Brain microvascular endothelial cell (primary cell): ENCODE results near the gene ZNF132.
"Not testable (repeated sequence)": the region's sequence is repeated elsewhere in the genome, so short reads cannot be mapped to it uniquely, and the experiment has no call there.

Experiments used
- DNase-seq: peaks from one replicate; pipeline ENCODE4 v3.0.0-alpha.2; 2020
- H3K27ac ChIP-seq: fragments of 250-450 bp; sonication (Bioruptor Pico); 2 replicates; pipeline ENCODE4 v1.5.1; 2020; ENCODE audit warnings: mild to moderate bottlenecking, moderate library complexity
- H3K27me3 ChIP-seq: fragments of 250-450 bp; sonication (Bioruptor Pico); replicated peaks from 2 replicates; pipeline ENCODE4 v1.5.1; 2020; ENCODE audit warnings: mild to moderate bottlenecking
- H3K36me3 ChIP-seq: fragments of 250-450 bp; sonication (Bioruptor Pico); replicated peaks from 2 replicates; pipeline ENCODE4 v1.5.1; 2020; ENCODE audit warnings: mild to moderate bottlenecking
- H3K4me3 ChIP-seq: 2 replicates; pipeline ENCODE4 v1.5.1; 2011; ENCODE audit warnings: low read depth, mild to moderate bottlenecking, control low read depth, low read length, moderate library complexity
- CTCF ChIP-seq: IDR thresholded peaks from 2 replicates; pipeline ENCODE4 v1.5.1; 2011; ENCODE audit warnings: low read depth, mild to moderate bottlenecking, moderate library complexity, low read length, control low read depth, inconsistent platforms; ENCODE audit errors: missing control alignments
- in situ Hi-C: cut with HindIII; loops from 2 replicates; pipeline ENCODE4 v1.10.0; 2017; ENCODE audit warnings: low sequenced_read_pairs, low pct_ligation_motif_present

ZNF132 gene

GRCh38 chr19:58475714-58476497 is 36.0 kb upstream of the ZNF132 start, which contains the start of gene ZNF446:
ZNF446 (plus strand) TSS chr19:58476352; CDS start chr19:58477219, 867 bp downstream.
- in situ Hi-C loops, result no loop called here
- TF ChIP-seq CTCF, result no peak
- Histone ChIP-seq H3K27ac (peak within 1 kb of the TSS; percentile 90), H3K4me3 (peak within 1 kb of the TSS; percentile 67), H3K27me3 (no peaks in the 10 kb centered on the region), H3K36me3 (peaks cover 14% of the 10 kb centered on the region)
- DNase-seq, result peak; percentile 97

- TF ChIP-seq CTCF, result no peak
- H3K27ac ChIP-seq, result peak overlapping the region; percentile 90
- H3K4me3 ChIP-seq, result peak overlapping the region; percentile 67
- H3K27me3 ChIP-seq, result no peaks in the 10 kb centered on the region
- DNase-seq, result no peak
- in situ Hi-C loops, result no loop called here
- peaks cover 14% of the 10 kb centered on the region for H3K36me3 ChIP-seq
Observed at GRCh38 chr19:58474997-58475713, 35.2 kb upstream of the ZNF132 start.

GRCh38 chr19:58474291-58474996 is 34.5 kb upstream of the ZNF132 start:
- Histone ChIP-seq H3K27ac (peak overlapping the region; percentile 90), H3K4me3 (no peak overlapping the region), H3K36me3 (peaks cover 16% of the 10 kb centered on the region), H3K27me3 (no peaks in the 10 kb centered on the region)
- DNase-seq, result peak; percentile 76
- no peak for TF ChIP-seq CTCF
- in situ Hi-C loops, result no loop called here

- no peak for TF ChIP-seq CTCF
- Histone ChIP-seq H3K4me3 (no peak overlapping the region), H3K36me3 (peaks cover 17% of the 10 kb centered on the region), H3K27me3 (no peaks in the 10 kb centered on the region), H3K27ac (no peak overlapping the region)
- no peak for DNase-seq
- in situ Hi-C loops, result no loop called here
Observed at GRCh38 chr19:58473775-58474174, 33.8 kb upstream of the ZNF132 start.

- no peak for TF ChIP-seq CTCF
- in situ Hi-C loops, result no loop called here
- Histone ChIP-seq H3K27ac (no peak overlapping the region), H3K4me3 (no peak overlapping the region), H3K36me3 (peaks cover 17% of the 10 kb centered on the region), H3K27me3 (no peaks in the 10 kb centered on the region)
- no peak for DNase-seq
Observed at GRCh38 chr19:58471736-58472135, 31.8 kb upstream of the ZNF132 start.

- DNase-seq, H3K27ac ChIP-seq, H3K27me3 ChIP-seq, H3K4me3 ChIP-seq, in situ Hi-C loops: not testable (repeated sequence)
- H3K36me3 ChIP-seq, result peaks cover 17% of the 10 kb centered on the region
Observed at GRCh38 chr19:58470837-58471543, 31.0 kb upstream of the ZNF132 start.
